GM19099 (cell line): ENCODE data around the gene TAS2R30.
A peak's percentile ranks its signal among the peaks of the same experiment; 100 is the strongest.

ENCODE experiments used
- POLR2A ChIP-seq: IDR thresholded peaks from 3 replicates; pipeline ENCODE4 v1.6.1; 2011; ENCODE audit warnings: low read depth; ENCODE audit not compliant: insufficient read length; ENCODE audit errors: extremely low read depth

The TAS2R30 gene, protein sequence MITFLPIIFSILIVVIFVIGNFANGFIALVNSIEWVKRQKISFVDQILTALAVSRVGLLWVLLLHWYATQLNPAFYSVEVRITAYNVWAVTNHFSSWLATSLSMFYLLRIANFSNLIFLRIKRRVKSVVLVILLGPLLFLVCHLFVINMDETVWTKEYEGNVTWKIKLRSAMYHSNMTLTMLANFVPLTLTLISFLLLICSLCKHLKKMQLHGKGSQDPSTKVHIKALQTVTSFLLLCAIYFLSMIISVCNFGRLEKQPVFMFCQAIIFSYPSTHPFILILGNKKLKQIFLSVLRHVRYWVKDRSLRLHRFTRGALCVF

GRCh38 chr12:11134305-11134704, at the start of gene TAS2R30:
TSS of gene TAS2R30 (minus strand) at chr12:11134644. CDS start at chr12:11134244, 400 bp downstream.
- TF ChIP-seq POLR2A: no peak

GRCh38 chr12:11183011-11183410, 48.6 kb upstream of the TAS2R30 start:
- no peak for TF ChIP-seq POLR2A

GRCh38 chr12:11182529-11182928, 48.1 kb upstream of the TAS2R30 start:
- no peak for TF ChIP-seq POLR2A

GRCh38 chr12:11178250-11178649, 43.8 kb upstream of the TAS2R30 start:
- no peak for TF ChIP-seq POLR2A

GRCh38 chr12:11174022-11174421, 39.6 kb upstream of the TAS2R30 start:
- no peak for TF ChIP-seq POLR2A

DNA sequence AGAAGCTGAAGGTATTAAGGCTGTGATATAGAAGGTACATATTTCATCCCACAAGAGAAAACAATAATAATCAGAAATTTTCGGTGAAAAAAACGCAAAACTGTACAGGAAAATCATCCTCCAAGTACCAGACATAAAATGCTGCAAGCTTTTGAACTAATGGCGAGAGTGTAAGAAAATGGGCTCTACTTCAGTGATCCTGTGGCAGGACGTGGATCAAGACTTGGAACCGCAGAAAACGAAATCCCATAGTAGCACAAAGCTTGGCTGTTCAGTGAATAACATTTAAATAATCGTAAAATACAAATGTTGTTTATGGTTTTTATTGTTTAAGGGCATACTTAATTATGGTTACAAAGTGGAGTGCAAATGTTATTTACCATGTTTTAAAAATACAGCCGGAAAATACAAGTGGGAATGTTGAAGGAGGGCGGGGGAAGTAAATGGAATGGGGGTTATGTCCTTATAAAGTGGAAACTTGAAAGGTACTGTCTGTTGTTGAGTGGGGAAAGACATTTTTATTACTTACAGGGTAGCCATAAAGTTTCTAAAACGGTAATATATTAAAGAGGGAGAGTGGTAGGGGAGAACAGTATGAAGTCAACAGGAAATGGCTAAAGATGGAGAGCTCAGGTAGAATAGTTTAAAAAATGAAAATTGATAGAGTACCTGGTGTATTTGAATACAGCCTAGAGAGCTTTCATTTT, 37.7 kb upstream of the TAS2R30 start:
- no peak for TF ChIP-seq POLR2A

- TF ChIP-seq POLR2A: peak; percentile 94
Observed at GRCh38 chr12:11171145-11171968, 36.9 kb upstream of the TAS2R30 start, which contains the start of gene SMIM10L1. TSS of gene SMIM10L1 (plus strand) at chr12:11171194. CDS start at chr12:11171357, 163 bp downstream.

- no peak for TF ChIP-seq POLR2A
Observed at GRCh38 chr12:11170810-11171144, 36.3 kb upstream of the TAS2R30 start.

- TF ChIP-seq POLR2A: no peak
Observed at GRCh38 chr12:11166300-11166699, 31.9 kb upstream of the TAS2R30 start.

GRCh38 chr12:11164384-11164783, 29.9 kb upstream of the TAS2R30 start:
- no peak for TF ChIP-seq POLR2A

DNA sequence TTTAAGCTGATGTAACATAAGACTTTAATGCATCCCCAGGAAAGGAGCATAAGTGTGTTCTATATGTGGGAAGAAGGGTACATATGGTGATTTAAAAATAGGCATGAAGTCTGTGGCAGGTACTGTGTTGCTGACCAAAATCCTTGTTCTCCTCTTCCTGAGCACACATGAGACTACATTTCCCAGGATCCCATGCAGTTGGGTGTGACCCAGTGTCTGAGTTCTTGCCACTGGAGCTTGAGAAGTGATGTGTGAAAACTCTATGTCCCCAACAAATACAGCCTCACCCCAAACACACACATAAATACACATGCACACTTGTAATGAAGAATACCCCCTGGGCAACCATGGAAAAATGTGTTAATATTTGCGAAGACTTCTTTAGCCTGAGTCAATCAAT, 28.1 kb upstream of the TAS2R30 start:
- TF ChIP-seq POLR2A: no peak

GRCh38 chr12:11158885-11159444, 24.5 kb upstream of the TAS2R30 start:
- TF ChIP-seq POLR2A: no peak

GRCh38 chr12:11154400-11154925, 20.0 kb upstream of the TAS2R30 start:
- TF ChIP-seq POLR2A: no peak

DNA sequence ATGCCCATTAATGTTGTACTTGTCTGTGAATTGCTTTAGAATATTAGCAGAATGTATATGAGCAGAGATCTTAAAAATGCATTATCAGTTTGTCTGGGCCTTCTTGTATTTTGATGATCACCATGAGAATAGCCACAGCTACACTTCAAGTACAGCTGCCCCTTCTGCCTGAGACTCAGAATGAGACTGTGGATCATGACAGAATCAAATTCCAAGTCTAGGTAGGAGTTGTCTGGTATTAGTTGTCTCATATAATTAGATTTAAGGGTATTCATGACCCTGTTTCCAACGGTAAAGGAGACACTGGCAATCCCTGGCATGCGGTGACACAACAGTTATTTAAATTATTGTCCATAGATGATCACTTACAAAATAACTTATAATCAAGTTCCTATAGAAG, 18.3 kb upstream of the TAS2R30 start:
- no peak for TF ChIP-seq POLR2A

- TF ChIP-seq POLR2A: no peak
Observed at GRCh38 chr12:11150832-11151231, 16.4 kb upstream of the TAS2R30 start.
